Measurements from ENCODE around the gene FSIP2.
"Not testable (repeated sequence)": the region's sequence is repeated elsewhere in the genome, so short reads cannot be mapped to it uniquely, and the experiment has no call there.

The FSIP2 gene

DNA sequence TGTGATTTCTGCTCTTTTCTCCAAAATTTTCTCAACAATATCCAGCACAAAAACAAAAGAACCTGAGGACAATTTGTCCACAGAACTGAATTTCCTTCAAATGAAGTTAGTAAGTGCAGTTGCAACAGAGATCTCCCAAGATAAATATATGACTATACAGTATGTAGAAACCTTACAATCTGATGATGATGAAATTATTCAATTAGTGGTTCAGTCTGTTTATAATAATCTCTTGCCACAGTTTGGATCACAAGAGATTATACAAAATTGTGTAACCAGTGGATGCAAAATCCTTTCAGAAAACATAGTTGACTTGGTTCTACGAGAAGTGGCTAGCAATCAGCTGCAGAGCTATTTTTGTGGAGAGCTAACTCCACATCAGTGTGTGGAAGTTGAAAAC, 68.7 kb downstream of the FSIP2 start:
- no peak for DNase-seq (ENCODE audit: low spot score)

DNA sequence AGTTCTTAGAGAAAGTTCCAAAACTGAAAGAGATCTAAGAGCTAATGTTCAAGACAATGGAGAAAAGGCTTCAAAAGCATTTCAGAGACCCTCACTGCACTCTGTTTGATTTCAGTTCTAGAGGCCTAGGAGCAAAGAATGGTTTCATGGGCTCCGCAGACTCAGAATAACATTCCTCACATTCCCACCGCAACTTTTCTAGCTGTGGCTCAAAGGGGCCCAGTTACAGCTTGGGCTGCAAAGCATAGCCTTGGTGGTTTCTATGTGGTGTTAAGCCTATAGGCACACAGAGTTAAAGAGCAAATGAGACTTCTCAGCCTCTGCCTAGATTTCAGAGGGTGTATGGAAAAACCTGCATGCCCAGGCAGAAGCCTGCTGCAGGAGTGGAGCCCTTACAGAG, 73.0 kb downstream of the FSIP2 start:
- DNase-seq (ENCODE audit: low spot score): no peak

DNA sequence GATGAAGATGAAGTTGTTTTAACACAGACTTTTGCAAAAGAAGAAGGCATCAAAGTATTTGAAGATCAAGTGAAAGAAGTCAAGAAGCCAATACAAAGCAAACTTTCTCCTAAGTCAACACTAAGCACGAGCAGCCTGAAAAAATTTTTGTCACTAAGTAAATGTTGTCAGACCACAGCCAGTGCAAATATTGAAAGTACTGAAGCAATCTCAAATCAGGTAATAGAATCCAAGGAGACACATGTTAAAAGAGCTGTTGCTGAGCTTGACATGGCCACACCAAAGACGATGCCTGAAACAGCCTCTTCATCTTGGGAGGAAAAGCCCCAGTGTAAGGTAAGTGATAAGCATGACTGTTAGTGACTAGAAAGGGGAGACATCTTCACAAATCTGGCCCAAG, 75.1 kb downstream of the FSIP2 start:
- DNase-seq (ENCODE audit: low spot score): no peak

DNA sequence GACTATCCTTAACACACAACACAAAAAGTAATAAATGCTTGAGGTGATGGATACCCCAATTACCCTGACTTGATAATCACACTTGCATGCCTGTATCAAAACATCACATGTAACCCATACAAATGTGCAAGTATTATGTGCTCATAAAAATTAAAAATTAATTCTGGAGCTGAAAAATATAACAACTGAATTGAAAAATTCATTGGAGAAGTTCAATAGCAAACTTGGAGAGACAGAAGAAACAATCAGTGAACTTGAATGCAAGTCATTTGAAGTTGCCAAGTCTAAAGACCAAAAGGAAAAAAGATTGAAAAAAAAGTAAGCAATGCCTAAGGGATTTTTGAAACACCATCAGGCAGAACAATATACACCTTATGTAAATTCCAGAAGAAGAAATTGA, 79.4 kb downstream of the FSIP2 start:
- no peak for DNase-seq (ENCODE audit: low spot score)

DNA sequence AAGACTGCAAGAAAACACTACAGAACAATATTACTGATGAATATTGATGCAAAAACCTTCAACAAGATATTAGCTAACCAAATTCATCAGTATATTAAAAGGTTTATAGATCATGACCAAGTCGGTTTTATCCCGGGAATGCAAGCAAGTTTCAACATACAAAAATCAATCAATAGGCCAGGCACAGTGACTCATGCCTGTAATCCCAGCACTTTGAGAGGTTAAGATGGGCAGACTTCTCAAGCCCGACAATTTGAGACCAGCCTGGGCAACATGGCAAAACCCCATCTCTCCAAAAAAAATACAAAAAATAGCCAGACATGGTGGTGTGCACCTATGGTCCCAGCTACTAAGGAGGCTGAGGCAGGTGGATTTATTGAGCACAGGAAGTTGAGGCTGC, 82.9 kb downstream of the FSIP2 start:
- DNase-seq (ENCODE audit: low spot score): no peak

DNA sequence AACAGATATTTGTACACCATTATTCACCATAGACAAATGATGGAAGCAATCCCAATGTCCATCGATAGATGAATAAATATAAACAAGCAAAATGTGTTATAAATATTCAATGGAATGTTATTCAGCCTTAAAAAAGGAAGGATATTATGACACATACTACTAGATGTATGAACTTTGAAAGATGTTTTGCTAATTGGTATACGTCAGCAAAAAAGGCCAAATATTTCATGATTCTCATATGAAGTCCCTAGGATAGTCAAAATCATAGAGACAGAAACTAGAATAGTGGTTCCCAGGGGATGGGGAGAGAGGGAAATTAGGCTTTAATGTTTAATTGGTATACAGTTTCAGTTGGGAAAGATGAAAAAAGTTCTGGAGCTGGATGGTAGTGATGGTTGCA, 85.2 kb downstream of the FSIP2 start:
- no peak for DNase-seq (ENCODE audit: low spot score)

DNA sequence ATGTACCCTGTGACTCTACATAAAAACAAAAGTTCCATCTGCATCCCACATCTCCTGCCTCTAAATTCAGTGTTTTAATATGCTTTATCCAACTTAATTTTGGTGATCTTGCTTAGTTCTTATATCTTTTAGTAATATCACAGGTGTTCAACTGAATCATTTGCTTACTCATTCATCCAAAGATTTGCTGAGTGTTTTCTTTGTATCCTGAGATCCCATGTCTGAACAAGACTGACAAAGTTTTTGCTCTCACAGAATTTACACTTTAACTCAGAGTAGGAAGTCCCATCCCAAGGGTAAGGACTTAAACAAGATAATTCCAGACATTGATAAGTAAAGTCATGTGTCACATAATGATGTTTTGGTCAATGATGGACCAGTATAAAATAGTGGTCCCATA, 87.0 kb downstream of the FSIP2 start:
- no peak for DNase-seq (ENCODE audit: low spot score)

DNA sequence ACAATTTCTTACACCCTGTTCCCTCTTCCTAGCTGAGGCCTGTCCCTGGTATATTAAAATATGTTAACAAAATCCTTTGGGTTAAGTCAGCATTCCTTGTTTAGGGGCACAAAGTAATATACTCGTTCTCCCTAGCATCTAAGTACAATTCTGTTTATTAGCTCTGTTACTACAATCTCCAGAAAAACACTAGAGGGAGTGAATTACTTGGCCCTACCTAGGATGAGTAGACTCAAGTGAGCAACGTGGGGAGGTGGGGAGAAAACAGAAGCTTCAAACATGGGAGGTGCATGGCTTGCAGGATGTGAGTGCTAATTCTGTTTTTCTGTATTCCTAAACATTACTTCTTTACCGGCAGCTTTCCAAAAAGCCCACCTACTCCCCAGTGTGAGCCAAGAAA, 89.7 kb downstream of the FSIP2 start:
- DNase-seq (ENCODE audit: low spot score): no peak

DNA sequence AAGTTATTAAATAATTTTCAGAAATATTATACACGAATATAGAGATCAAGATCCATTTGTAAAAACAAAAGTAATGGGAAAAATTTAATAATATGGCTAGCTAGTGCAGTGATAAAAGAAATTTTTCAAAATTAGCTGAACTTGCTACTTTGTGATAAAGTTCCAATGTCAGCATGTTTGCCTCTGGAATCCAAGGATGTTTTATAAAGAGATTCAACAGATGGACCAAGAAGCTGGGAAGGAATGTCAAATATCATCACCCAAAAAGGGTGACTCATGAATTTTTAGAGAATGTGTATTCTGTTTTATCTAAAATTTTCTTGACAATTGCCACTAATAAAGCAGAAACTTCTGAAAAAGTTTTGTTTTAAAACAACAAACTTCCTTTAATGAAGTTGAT, 95.3 kb downstream of the FSIP2 start:
- DNase-seq (ENCODE audit: low spot score): no peak

DNA sequence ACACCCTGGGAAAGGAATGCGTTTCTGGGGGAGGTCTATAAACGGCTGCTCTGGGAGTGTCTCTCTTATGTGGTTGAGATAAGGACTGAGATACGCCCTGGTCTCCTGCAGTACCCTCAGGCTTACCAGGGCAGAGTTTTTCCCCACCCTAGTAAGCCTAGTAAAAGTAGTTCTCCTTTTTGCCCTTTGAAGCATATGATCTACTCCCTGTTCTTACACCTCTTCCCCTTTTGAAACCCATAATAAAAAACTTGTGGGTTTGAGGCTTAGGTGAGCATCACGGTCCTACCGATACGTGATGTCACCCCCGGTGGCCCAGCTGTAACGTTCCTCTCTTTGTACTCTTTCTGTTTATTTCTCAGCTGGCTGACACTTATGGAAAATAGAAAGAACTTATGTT, 97.4 kb downstream of the FSIP2 start:
- no peak for DNase-seq (ENCODE audit: low spot score)

DNA sequence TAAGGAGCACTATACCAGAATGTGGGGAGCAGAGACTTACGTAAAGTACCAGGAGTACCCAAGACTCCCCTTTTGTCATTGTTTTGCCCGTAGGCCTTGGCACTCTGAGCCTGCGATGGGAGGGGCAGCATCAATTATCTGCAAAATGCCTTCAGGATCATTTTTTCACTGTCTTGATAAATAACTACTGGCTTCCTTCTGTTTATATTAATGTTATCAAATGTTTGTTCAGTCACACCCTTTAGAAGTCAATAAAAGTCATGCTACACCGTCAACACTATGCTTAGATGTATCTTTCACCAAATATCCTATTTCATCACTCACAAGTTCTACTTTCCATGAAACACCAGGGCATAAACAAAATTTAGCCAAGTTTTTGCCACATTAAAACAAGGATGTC, 116.3 kb downstream of the FSIP2 start:
- no peak for DNase-seq (ENCODE audit: low spot score)

DNA sequence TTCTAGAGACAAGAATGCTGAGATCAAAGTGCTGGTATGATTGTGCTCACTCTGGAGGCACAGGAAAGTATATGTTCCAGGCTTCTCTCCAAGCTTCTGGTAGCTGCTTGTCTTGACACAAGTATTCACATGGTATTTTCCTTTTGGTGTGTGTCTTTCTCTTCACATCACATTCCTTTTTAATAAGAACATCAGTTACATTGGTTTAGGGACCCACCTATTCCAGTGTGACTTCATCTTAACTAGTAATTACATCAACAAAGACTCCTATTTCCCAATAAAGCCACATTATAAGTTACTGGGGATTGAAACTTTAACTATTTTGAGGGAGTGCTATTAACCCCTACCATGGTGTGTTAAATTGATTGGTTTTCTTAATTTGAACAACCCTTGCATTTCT, 119.1 kb downstream of the FSIP2 start:
- no peak for DNase-seq (ENCODE audit: low spot score)

DNA sequence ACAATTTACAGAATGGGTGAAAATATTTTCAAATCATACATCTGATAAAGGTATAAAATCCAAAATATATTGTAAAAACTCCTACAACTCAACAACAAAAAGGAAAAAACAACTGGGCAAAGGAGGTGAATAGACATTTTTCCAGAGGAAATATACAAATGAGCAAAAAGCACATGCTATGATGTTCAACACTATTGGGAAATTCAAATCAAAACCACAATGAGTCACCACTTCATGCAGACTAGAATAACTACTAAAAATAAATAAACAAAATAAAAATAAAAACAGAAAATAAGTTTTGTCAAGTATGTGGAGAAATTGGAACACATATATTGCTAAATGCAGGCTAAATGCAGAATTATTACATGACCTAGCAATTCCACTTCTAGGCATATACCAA, 120.9 kb downstream of the FSIP2 start:
- DNase-seq (ENCODE audit: low spot score): no peak

DNA sequence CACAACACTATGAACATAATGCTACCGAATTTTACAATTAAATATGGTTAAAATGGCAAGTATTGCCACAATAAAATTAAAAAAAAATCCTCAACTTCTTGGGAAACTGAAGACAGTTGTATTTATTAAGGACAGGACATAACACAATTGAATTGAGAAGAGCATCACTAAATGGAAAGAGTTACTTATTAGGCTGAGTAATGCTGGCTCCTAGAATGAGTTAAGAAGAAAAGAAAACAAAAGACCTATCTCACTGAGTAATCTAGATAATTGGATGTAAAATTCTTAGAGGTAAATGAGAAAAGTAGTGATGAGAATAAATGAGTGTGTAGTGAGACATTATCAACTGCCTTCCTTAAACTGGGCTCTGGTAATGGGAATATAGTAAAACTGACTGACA, 121.7 kb downstream of the FSIP2 start:
- DNase-seq (ENCODE audit: low spot score): no peak

DNA sequence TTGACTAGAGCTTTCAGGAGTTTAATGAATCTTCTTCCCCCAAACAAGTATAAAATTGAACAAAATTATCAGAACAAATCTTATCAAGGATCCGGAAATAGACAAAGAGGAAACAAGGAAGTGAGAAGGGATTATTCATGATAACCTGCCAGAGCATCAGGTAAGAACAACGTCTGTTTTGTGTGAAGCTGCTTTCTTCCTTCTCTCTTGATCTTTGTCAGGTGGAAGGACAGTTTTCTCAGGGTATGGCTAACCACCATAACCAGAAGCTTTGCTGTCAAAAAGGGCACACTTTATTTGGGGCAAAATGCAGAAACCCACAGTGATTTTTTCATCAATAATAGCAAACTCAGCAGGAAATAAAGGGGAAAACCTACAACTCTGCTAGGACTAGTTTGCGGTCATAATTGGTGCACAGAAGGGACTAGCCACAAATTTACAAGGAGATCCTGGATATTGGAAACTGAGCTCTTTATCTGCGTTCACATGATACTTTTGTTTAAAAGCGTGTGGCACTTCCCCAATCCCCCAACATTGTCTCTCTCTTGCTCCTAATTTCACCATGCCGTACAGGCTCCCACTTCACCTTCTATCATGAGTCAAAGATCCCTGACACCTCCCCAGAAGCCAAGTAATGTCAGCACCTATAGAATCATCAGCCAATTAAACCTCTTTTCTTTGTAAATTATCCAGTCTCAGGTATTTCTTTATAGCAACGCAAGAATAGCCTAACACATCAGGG, 124.2 kb downstream of the FSIP2 start:
- no peak for DNase-seq (ENCODE audit: low spot score)

DNA sequence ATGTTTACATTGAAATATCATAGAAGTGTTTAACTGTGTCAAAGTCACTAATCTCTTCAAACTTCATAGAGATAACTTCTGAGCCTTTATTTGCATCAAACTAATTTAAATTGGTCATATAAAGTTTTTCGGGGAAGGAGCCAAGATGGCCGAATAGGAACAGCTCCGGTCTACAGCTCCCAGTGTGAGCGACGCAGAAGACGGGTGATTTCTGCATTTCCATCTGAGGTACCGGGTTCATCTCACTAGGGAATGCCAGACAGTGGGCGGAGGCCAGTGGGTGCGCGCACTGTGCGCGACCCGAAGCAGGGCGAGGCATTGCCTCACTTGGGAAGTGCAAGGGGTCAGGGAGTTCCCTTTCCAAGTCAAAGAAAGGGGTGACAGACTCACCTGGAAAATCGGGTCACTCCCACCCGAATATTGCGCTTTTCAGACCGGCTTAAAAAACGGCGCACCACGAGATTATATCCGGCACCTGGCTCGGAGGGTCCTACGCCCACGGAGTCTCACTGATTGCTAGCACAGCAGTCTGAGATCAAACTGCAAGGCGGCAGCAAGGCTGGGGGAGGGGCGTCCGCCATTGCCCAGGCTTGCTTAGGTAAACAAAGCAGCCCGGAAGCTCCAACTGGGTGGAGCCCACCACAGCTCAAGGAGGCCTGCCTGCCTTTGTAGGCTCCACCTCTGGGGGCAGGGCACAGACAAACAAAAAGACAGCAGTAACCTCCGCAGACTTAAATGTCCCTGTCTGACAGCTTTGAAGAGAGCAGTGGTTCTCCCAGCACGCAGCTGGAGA, 126.1 kb downstream of the FSIP2 start:
- not testable (repeated sequence) for DNase-seq (ENCODE audit: low spot score)

DNA sequence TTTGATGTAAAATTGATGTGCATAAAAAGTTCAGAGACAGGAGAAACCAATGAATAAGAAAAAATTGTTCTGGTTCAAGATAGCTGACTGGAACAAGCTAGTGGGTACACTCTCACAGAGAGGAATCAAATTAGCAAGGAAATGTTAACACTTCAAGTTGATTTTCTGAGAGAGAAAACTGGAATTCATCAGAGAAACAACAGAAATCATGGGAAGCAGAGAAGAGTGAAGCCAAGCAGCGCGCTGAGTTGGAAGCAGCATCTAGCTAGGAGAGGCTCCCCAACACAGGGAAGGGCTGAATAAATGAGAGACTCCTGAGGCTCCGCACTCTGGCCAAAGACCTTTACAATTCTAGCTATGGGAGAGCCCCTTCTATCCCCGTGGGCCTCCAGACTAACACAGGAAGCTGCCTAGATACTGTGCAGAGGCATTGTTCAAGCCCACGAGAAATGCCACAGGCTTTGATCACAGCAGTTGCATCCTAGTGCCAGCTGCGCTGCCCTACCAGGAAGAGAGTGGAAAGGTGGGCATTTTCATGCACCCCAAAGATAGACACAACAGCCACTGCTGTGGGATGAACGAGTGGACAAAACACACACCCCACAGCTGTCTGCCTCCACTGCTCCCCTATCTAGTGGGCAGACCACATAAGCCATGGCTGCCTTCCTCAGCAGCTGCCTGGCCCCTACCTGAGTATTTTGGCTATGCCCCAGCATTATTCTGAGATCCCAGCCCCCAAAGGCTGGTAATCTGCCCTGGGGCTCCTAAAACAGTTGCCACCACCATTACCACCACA, 136.7 kb downstream of the FSIP2 start:
- no peak for DNase-seq (ENCODE audit: low spot score)

DNA sequence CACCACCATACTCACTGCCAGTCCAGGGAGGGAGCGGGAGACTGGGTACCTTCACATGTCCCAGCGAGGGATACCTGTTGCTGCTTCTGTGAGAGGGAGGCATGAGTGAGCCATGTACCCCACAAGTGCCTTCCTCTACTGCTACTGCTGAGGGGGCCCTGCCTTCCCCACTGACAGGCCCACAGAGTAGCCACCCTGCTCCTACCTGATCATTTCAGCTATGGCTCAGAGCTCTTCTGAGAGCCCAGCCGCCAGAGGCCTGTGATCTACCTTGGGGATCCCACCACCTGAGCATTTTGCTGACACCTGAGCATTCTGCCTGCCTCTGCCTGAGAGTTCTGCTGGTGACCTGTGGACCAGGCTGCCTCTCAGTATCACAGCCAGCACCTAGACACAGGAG, 137.6 kb downstream of the FSIP2 start:
- no peak for DNase-seq (ENCODE audit: low spot score)

DNA sequence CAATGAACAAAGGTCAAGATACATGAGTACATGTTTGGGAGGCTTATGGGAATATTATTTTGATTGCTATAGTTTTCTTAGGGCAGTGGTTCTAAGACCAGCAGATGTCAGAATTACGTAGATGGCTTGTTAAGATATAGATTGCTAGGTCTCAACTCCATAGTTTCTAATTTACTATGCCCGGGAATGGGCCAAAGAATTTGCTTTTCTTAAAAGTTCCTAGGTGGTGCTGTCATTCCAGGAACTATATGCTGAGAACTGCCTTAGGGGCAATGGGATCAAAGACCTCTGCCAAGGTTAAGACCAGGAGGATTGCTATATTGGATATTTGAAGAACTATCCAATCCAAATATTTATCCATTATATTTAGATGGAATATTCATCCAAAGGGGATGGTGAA, 141.8 kb downstream of the FSIP2 start:
- DNase-seq (ENCODE audit: low spot score): no peak
